HCT116 (cell line): ENCODE results near the gene STAM. TPM values are rescaled to one million over a fixed set of nuclear protein-coding genes. Genes with fewer than 3 reads are reported as not detected.

ENCODE experiments used
- ATAC-seq: fragments of 200-7000 bp; cut with Tn5 transposase; 2 replicates; pipeline ENCODE4 v1.9.1; 2020; ENCODE audit warnings: mild to moderate bottlenecking, moderate library complexity
- BruUV-seq: library from RNA; stranded (reverse); fragments of 400-500 nt; replicated peaks from 2 replicates; lab custom pipeline; 2021; lab: Mats Ljungman, UMichigan
- CTCF ChIA-PET: fragments of 300-600 bp; sonication (Branson Sonifier 250); formaldehyde crosslinking; loops from one replicate; lab custom pipeline; 2021; ENCODE audit warnings: antibody characterized with exemption; lab: Charles Lee
- POLR2A ChIA-PET: fragments of 300-600, 350-600 bp; sonication (Branson Sonifier 250); formaldehyde crosslinking; loops from one replicate; lab custom pipeline; 2021; ENCODE audit warnings: antibody characterized with exemption; lab: Charles Lee
- RAD21 ChIA-PET, 2 experiments: fragments of 300-600 bp; sonication (Branson Sonifier 250); formaldehyde crosslinking; loops; one replicate each; lab custom pipeline; 2023; ENCODE audit warnings: low total read pairs in 2 of 2; ENCODE audit not compliant: uncharacterized antibody in 2 of 2, unreplicated experiment in 2 of 2, low non-redundant PET in 1 of 2; lab: Charles Lee
- DNase-seq: peaks from one replicate; pipeline ENCODE4 v3.0.0-alpha.2; 2010; ENCODE audit warnings: low read depth, low spot score
- H2AFZ ChIP-seq: fragments of 200-600 bp; shearing (Covaris generic), sonication (generic); 2 replicates; pipeline ENCODE4 v1.6.1; 2017; ENCODE audit warnings: low read depth, mixed run types, mixed read lengths, antibody characterized with exemption, low read length; ENCODE audit not compliant: poor library complexity, severe bottlenecking
- H3K27ac ChIP-seq: 2 replicates; pipeline ENCODE4 v1.5.1; 2012; ENCODE audit warnings: low read depth, low read length
- H3K27me3 ChIP-seq: fragments of 200-600 bp; sonication (generic); 2 replicates; pipeline ENCODE4 v1.6.1; 2016; ENCODE audit warnings: mixed run types, low read length, mixed read lengths; ENCODE audit not compliant: insufficient read depth
- H3K36me3 ChIP-seq, 2 experiments: fragments of 200-500 bp in 1 of 2; fragments of 200-600 bp in 1 of 2; sonication (Bioruptor generic) in 1 of 2; sonication (generic) in 1 of 2; 2 replicates each; pipeline versions ENCODE4 v1.5.1 to v1.6.1; 2014 to 2016; ENCODE audit warnings: low read length in 2 of 2, inconsistent platforms in 1 of 2, mixed read lengths in 1 of 2, mixed run types in 1 of 2; ENCODE audit not compliant: insufficient read depth in 2 of 2, control insufficient read depth in 1 of 2
- H3K4me1 ChIP-seq, 2 experiments: fragments of 200-600 bp in 1 of 2; sonication (generic) in 1 of 2; 2 replicates each; pipeline versions ENCODE4 v1.5.1 to v1.6.1; 2012 to 2017; ENCODE audit warnings: low read length in 2 of 2, inconsistent platforms in 1 of 2, mild to moderate bottlenecking in 1 of 2, mixed read lengths in 1 of 2, mixed run types in 1 of 2, moderate library complexity in 1 of 2; ENCODE audit not compliant: insufficient read depth in 2 of 2, control insufficient read depth in 1 of 2
- H3K4me2 ChIP-seq: fragments of 200-600 bp; sonication (generic); 2 replicates; pipeline ENCODE4 v1.6.1; 2017; ENCODE audit warnings: mixed run types, low read length, mixed read lengths
- H3K4me3 ChIP-seq, 2 experiments: fragments of 200-600 bp in 1 of 2; sonication (generic) in 1 of 2; replicated peaks in 1 of 2; 2 replicates each; pipeline ENCODE4 v1.5.1; 2011 to 2016; ENCODE audit warnings: low read length in 2 of 2, control low read depth in 1 of 2, low read depth in 1 of 2, mild to moderate bottlenecking in 1 of 2, mixed read lengths in 1 of 2, mixed run types in 1 of 2
- H3K79me2 ChIP-seq: fragments of 200-600 bp; sonication (generic); 2 replicates; pipeline ENCODE4 v1.6.1; 2017; ENCODE audit warnings: mild to moderate bottlenecking, mixed run types, low read length, moderate library complexity, mixed read lengths; ENCODE audit not compliant: insufficient read depth
- H3K9ac ChIP-seq: fragments of 200-600 bp; sonication (generic); 2 replicates; pipeline ENCODE4 v1.6.1; 2016; ENCODE audit warnings: low read length, mixed read lengths
- H3K9me2 ChIP-seq: fragments of 200-600 bp; sonication (generic), shearing (Covaris generic); 2 replicates; pipeline ENCODE4 v1.6.1; 2017; ENCODE audit warnings: mixed run types, mild to moderate bottlenecking, moderate library complexity; ENCODE audit not compliant: insufficient read depth
- H3K9me3 ChIP-seq, 2 experiments: fragments of 200-500 bp in 1 of 2; fragments of 200-600 bp in 1 of 2; sonication (Bioruptor generic) in 1 of 2; sonication (generic) in 1 of 2; 2 replicates each; pipeline ENCODE4 v1.6.1; 2014 to 2017; ENCODE audit warnings: low read length in 2 of 2, mixed read lengths in 2 of 2, inconsistent platforms in 1 of 2, low read depth in 1 of 2, mild to moderate bottlenecking in 1 of 2, mixed run types in 1 of 2, moderate library complexity in 1 of 2; ENCODE audit not compliant: control insufficient read depth in 1 of 2, insufficient read depth in 1 of 2
- H4K20me1 ChIP-seq: fragments of 200-600 bp; sonication (generic), shearing (Covaris generic); 2 replicates; pipeline ENCODE4 v1.6.1; 2017; ENCODE audit warnings: mixed run types, mild to moderate bottlenecking, moderate library complexity; ENCODE audit not compliant: insufficient read depth
- EGR1 ChIP-seq: IDR thresholded peaks from 2 replicates; pipeline ENCODE4 v1.6.1; 2012; ENCODE audit warnings: low read depth
- EZH2 ChIP-seq: fragments of 200-600 bp; sonication (generic); IDR thresholded peaks from 2 replicates; pipeline ENCODE4 v1.6.1; 2017; ENCODE audit warnings: antibody characterized with exemption, mixed run types
- EZH2phosphoT487 ChIP-seq: fragments of 200-600 bp; IDR thresholded peaks from 2 replicates; pipeline ENCODE4 v1.6.1; 2018; ENCODE audit warnings: antibody characterized with exemption, borderline replicate concordance
- FOSL1 ChIP-seq: IDR thresholded peaks from 2 replicates; pipeline ENCODE4 v1.6.1; 2012; ENCODE audit warnings: low read depth
- POLR2AphosphoS5 ChIP-seq: IDR thresholded peaks from 2 replicates; pipeline ENCODE4 v1.6.1; 2011; ENCODE audit warnings: mild to moderate bottlenecking, low read depth, low read length, moderate library complexity
- SRF ChIP-seq: IDR thresholded peaks from 2 replicates; pipeline ENCODE4 v1.6.1; 2012; ENCODE audit warnings: low read depth
- TCF7L2 ChIP-seq: IDR thresholded peaks from 2 replicates; pipeline ENCODE4 v1.7.0; 2011; ENCODE audit warnings: borderline replicate concordance, inconsistent platforms; ENCODE audit not compliant: insufficient read depth, insufficient read length; ENCODE audit errors: extremely low read depth
- YY1 ChIP-seq: IDR thresholded peaks from 2 replicates; pipeline ENCODE4 v1.6.1; 2011; ENCODE audit warnings: low read length, low read depth, moderate library complexity, mild to moderate bottlenecking; ENCODE audit not compliant: insufficient replicate concordance; ENCODE audit errors: extremely low read depth
- ZBTB33 ChIP-seq: IDR thresholded peaks from 2 replicates; pipeline ENCODE4 v1.6.1; 2011; ENCODE audit warnings: mild to moderate bottlenecking, low read length, moderate library complexity; ENCODE audit not compliant: insufficient replicate concordance; ENCODE audit errors: extremely low read depth
- intact Hi-C: fragments of 100-400 bp; cut with micrococcal nuclease; formaldehyde crosslinking; loops from 2 replicates; pipeline ENCODE4 v1.10.0; 2022
- total RNA-seq: library from RNA; stranded (reverse); gene quantifications from one replicate; pipeline ENCODE4 v1.2.1, GENCODE V29; 2021; ENCODE audit not compliant: unreplicated experiment

Gene STAM
- total RNA-seq, 1 experiment from 2014 or later = 23.0 TPM

GRCh38 chr10:17693009-17693408 lies 49.1 kb downstream of the STAM start:
- no peak overlapping the region for H3K4me3 ChIP-seq
- no peaks in the 10 kb centered on the region; the same call in 1 of the 2 replicates for H4K20me1 ChIP-seq
- ChIA-PET POLR2A (no interaction called here), RAD21 (no interaction called here), CTCF (no interaction called here)
- no peak overlapping the region for H3K4me2 ChIP-seq
- no peaks in the 10 kb centered on the region for H3K9me3 ChIP-seq
- H2AFZ ChIP-seq = no peak overlapping the region
- BruUV-seq = no TSS peak
- H3K9me2 ChIP-seq = no peaks in the 10 kb centered on the region
- no peaks in the 10 kb centered on the region for H3K4me1 ChIP-seq
- no peak overlapping the region for H3K9ac ChIP-seq
- H3K27ac ChIP-seq = no peak overlapping the region
- H3K36me3 ChIP-seq = peaks cover 4 to 9% of the 10 kb centered on the region in 2 experiments; a peak in 1 of 4 replicates
- TF ChIP-seq EZH2 (no peak), ZBTB33 (no peak), FOSL1 (no peak), EZH2phosphoT487 (no peak), TCF7L2 (no peak), YY1 (no peak), SRF (no peak), EGR1 (no peak), POLR2AphosphoS5 (no peak)
- H3K27me3 ChIP-seq = no peaks in the 10 kb centered on the region
- intact Hi-C loops = no loop called here
- peaks cover 17% of the 10 kb centered on the region for H3K79me2 ChIP-seq
- ATAC-seq (no peak), DNase-seq (no peak)
